Measurements from ENCODE around the gene FAM210A.
"Not testable (repeated sequence)": the region's sequence is repeated elsewhere in the genome, so short reads cannot be mapped to it uniquely, and the experiment has no call there.

Gene FAM210A, protein sequence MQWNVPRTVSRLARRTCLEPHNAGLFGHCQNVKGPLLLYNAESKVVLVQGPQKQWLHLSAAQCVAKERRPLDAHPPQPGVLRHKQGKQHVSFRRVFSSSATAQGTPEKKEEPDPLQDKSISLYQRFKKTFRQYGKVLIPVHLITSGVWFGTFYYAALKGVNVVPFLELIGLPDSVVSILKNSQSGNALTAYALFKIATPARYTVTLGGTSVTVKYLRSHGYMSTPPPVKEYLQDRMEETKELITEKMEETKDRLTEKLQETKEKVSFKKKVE

DNA sequence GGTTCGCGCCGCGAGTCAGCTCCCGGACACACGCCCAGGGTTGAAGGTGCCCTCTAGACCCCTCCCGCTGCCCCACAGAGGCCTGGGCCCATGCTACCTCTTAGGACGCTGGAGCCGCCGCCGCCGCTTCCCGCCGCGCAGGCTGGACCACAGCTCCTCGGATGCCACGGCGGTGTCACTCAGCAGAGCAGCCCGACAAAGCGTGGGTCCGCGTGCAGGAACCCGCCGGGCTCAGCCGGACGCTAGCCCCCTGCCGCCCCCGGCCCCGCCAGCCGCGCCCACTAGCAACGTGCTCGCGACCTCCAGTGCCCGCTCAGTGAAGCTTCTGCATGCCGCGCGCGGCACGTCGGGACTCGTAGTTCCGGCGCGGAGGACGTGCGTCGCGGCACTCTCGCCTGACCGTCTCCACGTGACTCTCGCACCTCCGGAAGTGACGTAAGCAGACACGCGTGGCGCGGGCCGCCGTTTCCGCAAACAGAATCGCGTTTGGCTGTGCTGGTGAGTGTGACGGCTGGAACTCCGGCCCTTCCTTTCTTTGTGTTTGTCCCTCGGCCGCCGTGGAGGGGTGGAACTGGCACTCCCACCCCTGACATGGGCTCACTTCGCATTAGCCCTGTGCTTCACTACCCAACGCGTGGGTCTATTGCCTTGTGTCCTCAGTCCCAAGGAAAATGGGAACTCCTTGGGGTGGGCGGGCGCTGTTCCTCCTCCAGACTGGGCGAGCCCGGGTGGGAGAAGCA lies at the start of gene FAM210A, which contains the start of gene RNMT:
Gene FAM210A (minus strand): TSS at position 327 of the 740 bp plus-strand sequence. CDS start 44,481 bp downstream, outside the sequence.
Gene RNMT (plus strand): TSS at position 442 of the 740 bp plus-strand sequence. CDS start 4,845 bp downstream, outside the sequence.
- DNase-seq = peak; percentile 95

DNA sequence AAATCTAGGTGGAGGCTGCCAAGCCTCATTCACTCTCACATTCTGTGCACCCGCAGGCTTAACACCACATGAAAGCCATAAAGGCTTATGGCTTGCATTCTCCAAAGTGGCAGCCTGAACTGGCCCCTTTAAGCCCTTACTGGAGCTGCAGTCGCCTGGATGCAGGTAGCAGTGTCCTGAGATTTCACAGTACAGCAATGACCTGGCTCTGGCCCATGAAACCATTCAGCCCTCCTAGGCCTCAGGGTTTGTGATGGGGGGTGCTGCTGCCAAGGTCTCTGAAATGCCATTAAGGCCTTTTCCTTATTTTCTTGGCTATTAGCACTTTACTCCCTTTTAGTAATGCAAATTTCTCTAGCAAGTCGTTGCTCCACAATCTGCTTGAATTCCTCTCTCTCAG lies 48.7 kb upstream of the FAM210A start:
- no peak for DNase-seq

DNA sequence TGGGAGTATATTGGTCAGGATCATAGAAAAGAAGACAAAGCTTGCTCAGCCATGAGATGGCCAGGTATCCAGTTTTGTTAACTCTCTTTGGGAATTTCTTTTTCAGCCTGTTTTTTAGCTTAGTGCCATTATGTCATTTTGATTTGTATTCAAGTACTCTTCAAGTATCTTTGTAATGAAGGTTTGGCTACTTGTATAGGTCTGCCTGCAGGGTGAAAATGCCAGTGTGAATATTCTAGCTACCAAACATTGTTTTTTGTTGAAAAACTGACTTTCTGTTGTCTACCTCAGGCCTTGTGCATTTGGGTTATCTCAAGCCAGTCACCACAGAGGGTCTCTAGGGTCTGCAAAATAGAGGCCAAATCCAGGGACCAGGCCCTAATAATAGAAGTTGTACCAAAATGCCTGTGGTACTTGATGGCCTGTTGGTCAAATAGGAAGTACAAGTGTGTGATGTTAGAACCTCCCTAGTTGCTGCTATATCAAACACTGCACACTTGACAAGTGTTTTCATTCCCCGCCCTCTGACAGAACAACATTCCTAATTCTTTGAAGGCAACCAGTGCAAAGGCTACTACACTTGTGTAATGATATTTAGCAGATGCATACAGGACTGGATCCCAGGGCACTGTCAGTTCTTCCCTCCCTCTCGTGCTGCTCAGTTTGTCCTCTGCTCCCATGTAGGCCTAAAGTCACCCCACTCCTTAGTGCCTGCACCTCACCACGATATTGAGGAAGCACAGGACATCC lies 36.5 kb upstream of the FAM210A start:
- no peak for DNase-seq

DNA sequence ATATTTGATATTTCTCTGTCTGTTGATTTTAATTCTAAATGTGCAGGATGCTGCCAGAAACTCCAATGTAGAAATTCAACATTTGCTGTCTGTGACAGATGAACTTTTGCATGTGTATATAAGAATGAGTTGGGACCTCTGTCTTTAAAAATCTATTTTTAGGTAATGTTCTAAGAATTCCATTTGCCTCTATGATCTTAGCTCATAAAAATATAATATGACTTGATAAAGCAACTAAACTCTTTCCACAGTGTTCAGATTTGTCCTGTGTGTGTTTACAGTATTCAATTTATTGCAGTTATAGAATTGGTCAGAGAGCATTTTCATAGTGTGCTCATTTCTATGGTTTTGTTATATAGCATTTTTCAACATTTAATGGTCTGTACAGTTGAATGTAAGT lies 33.7 kb upstream of the FAM210A start:
- no peak for DNase-seq

DNA sequence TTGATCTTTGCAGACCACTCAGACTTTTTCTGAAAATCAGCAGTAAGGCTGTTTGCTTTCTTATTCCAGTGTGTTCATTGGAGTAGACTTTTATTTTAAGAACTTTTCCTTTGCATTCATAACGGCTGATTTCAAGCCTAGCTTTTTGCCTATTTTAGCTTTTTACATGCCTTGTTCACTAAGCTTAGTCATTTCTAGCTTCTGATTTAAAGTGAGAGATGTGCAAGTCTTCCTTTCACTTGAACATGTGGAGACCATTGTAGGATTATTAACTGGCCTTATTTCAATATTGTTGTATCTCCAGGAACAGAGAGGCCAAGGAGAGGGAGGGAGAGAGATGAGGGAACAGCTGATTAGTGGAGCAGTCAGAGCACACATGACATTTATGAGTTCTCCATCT lies 32.3 kb upstream of the FAM210A start:
- no peak for DNase-seq

DNA sequence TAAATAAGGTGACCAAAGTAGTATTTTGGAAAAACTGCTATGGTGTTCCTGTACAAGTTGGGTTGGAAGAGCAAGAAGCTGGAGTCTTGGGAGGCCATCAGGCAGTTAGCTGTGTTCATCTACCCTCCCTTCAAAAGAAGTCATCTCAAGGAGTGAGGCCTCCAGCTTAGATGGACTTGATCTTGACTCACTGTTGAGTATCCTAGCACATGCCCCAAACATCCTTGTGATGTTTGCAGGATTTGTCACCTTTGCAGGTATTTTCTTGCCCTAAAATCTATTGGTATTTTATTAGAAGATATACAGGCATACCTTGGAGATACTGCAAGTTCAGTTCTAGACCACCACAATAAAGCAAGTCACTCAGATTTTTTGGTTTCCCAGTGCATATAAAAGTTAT lies 30.3 kb upstream of the FAM210A start:
- DNase-seq = no peak

DNA sequence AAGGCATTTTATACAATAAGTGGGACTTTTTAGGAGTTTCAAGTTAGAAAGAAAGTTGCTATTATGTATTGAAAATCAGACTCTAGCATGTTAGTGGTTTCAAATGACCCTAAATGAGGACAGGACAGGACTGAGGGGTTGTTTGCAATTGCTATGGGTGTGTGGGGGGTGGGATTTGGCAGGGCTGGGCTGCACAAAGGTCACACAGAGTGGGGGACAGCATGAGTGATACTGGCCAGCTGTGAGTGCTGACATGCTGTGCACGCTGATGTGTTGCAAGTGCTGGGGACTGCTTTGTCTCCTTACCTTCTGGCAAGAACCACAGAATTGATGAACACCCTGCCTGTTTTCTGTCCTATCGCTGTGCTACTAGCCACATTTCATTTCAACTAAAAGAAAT lies 29.9 kb upstream of the FAM210A start:
- DNase-seq = no peak

DNA sequence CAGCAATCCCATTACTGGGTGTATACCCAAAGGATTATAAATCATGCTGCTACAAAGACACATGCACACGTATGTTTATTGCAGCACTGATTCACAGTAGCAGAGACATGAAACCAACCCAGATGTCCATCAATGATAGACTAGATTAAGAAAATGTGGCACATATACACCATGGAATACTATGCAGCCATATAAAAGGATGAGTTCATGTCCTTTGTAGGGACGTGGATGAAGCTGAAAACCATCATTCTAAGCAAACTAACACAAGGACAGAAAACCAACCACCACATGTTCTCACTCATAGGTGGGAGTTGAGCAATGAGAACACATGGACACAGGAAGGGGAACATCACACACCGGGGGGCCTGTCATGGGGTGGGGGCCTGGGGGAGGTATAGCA lies 25.2 kb upstream of the FAM210A start:
- DNase-seq = not testable (repeated sequence)

DNA sequence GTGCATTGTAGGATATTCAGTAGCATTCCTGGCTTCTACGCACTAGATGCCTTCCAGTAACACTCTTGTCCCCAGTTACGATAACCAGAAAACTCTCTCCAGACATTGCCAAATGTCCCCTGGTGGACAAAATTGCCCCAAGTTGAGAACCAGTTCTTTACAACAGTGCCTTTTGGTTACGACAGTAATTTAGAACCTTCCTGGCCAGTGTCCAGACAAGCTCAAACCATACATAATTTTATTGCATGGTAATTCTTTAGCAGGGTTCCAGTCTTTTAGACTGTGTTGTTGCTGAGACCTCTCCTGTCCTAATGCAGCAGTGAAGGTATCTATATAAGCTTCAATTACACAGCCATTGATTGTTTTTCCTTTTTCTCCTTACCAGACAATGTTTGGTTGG lies 20.3 kb upstream of the FAM210A start:
- DNase-seq = no peak

DNA sequence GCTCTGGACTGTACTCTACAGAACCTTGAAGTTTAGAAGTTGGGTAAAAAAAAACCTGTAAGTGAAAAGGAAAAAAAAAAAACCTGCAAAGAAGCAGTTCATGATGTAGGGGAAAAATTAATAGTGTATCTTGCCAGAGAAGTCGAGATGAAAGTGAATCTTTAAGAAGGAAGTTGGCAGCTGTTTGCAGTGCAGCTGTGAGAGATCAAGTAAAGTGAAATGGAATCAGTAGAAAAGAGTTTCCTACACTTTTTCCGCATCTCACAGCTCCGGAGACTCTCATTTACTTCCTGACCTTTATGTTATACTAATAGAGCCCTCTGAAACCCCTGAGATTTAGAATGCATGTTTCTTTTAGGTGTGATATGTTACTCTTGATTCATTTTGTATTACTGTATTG lies 19.3 kb upstream of the FAM210A start:
- DNase-seq = no peak

DNA sequence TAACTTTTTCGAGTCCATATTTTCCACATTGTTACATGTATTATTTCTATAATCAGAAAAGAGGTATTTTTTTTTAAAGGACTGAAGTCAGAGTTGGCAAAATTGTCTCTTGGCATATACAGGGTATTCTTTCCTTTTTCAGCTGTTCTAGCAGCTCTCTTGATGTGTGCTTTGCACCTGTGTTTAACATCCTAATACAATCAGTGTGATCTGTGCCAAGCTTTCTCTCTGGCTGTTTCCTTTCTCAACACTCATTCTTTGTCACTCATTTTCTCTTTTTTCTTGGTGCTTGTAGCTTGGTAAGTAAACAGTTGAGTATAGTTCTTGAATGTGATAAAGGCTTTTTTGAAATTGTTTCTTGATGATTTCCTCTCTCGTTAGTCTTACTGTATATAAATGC lies 9.3 kb upstream of the FAM210A start:
- no peak for DNase-seq

DNA sequence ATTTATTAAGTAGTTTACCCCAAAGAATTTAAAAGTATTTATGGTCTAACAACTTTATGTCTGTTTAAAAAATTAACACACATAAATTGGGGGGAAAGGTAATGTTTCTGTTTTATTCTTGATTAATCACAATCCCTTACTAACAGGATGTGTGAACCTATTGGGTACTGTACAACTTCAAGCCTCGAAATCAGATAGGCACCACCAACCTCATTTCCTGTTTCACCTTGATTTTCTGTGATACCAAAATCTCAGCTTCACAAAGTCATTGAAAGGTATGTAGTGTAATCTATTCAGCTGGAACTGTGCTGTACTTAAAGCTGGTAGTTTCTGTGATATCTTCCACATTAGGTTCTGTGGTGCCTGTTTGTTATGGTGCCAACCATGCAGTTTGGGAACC lies 4.1 kb upstream of the FAM210A start:
- DNase-seq = no peak

DNA sequence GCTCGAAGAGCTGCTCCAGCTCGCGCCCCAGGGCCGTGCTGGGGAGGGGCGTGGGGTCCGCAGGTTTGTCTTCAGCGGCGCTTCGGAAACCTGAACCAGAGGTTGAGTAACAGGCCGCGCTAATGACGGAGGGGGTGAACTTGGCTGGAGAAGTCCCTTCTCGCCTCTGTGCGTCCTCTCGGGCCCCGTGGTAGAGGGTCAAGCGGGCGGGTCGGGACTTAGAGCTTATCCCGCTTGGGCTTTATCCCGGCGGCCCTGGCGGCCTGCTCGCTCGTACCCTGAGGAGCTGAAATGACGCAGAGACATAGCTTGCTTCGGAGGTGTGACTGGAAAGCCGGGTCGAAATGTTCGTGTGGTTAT lies 594 bp upstream of the FAM210A start:
- DNase-seq = peak; percentile 26

DNA sequence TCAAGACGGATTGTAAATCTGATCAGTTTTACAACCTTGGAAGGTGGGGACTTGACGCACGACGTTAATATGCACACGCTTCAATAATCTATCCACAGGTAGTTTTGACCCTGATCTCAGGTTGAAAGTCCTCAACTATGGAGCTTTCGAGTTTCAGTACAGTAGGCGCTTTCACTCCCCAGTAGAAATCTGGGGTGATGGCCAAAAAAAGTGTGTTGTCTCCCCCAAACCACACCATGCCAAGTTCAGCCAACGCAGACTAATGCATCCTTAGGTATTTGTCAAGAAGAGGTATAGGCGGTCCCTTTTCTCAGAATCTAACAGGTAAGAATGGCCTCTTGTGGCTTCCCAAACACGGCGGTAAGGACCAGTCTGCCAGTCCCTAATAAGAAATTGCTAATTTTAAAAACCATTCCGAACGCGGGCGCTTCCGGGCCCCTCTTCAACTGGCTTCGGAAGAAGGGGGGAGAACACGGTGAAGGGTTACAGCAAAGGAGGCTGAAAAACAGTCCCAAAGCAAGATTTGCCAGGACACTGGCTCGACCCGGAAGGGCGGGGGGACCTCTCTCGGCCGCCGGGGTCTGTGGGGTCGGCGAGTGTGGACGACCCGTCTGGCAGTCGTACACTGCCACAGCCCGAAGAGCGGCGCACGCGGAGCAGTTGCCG lies 659 bp downstream of the FAM210A start:
- peak; percentile 14 for DNase-seq

DNA sequence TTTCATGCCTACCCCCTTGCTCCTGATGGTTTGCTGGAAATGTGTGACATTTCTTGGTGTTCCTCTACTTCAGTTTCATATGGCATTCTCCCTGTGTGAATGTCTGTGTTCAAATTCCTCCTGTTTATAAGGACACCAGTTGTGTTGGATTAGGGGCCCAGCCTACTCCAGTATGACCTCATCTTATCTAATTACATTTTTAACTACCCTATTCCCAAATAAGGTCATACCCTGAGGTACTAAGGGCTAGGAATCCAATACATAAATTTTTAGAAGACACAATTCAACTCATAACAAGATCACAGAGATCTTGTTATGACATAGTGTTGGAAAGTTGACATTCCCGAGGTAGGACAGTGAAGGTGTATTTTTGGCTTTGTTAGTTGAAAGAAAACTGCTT lies 5.5 kb downstream of the FAM210A start:
- DNase-seq = no peak

DNA sequence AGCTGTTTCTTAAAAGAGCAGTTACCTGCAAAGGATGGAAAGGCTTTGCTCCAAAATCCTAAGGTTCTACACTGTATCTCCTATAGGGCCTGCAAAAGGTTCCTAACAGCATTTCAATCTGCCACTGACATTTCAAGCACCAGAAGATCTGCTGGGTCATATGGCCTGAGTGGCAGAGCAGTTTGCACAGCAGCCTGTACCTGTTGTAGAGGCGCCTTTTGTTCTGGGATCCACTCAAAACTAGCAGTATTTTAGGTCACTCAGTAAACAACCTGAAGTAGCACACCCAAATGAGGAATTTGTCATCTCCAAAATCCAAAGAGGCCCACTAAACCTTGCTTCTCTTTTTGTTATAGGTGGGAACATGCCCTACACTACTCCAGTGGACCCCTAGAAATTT lies 6.2 kb downstream of the FAM210A start:
- DNase-seq = no peak

DNA sequence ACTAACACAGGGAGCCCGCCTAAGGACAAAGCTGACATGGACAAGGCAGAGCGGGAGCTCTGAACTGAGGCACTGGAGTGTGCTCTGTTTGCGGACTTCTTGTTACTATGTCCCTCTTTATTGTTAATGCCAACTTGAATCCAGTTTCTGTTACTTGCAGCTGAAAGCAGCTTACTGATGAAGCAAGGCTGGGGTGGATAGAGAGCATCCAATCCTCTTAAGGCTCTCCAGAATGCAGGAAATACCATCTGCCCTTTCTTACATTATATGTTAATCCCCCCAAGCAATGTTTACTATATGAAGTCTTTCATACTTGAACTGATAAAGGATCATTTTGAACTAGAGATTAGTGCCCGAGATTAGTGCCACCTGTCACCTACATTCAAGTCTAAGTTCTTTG lies 9.4 kb downstream of the FAM210A start:
- no peak for DNase-seq

DNA sequence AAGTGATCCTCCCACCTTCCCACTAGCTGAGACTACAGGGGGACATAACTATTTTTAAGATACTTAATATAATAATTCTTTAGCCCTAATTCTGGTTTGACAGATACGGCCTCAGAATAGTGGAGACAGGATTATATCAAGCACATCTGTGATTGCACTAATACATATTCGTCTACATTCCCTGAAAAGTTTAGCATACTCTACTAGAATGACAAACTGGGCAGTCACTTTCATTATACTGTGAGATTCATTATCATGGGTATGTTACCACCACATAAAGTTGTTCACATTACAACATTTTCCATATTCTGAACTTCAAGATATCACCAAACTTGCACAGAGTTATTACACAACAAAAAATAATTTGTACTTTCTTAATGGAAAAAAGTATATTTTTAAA lies 11.0 kb downstream of the FAM210A start:
- no peak for DNase-seq

DNA sequence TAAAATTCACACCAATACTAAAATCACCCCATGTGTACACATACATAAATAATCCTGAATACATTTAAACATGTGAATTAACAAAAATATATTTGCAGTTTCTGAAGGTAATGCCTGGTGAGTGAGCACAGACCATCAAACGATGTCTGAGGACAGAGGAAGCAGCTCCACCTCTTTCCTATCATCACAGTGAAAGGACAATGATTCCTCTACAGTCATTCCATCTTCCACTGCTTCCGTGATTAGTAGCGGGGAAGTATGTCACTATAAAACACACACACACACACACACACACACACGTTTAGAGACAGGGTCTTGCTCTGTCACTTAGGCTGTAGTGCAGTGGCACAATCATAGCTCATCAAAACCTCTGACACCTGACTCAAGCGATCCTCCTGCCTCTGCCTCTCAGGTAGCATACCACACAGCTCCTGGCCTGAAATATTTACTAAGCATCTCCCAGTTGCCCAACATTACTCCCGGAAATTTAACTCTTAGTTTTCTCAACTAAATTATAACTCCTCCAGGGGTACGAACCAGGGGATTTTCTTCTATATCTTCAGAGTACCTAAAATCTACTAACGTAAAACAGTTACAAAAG lies 12.8 kb downstream of the FAM210A start:
- DNase-seq = no peak

DNA sequence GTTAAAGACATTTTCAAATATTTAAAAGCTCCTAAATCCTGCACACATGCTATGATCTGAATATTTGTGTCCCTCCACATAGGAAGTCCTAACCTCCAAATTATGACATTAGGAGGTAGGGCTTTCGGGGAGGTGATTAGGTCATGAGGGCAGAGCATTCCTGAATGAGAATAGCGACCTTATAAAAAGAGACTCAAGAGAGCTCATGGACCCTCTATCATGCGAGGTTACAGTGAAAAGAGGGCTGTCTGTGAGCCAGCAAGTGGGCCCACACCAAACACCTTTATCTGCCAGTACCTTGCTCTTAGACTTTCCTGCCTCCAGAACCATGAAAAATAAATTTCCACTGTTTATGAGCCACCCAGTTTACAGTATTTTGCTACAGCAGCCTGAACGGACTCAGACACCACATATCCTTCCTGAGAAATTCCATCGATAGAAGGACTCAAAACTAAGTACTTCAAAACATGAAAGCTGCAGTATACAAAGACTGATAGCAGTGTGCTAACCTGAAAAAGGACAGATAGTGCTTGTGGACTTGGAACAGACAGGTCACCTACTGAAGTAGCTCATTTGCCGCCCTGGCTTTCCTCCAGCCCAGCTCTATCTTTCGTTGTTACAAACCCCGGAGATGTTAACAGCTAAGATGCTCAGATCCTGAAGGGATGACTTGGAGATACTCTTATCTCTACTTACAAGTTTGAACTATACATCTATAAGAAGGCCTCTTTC lies 13.8 kb downstream of the FAM210A start:
- DNase-seq = no peak

DNA sequence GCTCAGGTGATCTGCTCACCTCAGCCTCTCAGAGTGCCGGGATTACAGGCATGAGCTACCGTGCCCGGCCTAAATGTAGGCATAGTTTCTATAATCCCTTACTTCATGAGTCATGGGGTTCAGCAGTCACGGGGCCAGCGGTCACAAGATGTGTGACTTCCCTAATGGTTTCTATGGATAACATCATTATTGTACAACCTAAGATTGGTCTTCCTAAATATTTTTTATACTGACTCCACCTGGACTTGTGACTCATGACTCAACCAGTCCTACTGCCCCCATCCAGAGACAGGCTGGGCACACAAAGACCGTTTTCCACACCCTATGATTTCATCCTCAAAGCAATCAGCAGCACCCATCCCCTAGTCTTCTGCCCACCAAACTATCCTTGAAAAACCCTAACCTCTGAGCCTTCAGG lies 15.9 kb downstream of the FAM210A start:
- no peak for DNase-seq

DNA sequence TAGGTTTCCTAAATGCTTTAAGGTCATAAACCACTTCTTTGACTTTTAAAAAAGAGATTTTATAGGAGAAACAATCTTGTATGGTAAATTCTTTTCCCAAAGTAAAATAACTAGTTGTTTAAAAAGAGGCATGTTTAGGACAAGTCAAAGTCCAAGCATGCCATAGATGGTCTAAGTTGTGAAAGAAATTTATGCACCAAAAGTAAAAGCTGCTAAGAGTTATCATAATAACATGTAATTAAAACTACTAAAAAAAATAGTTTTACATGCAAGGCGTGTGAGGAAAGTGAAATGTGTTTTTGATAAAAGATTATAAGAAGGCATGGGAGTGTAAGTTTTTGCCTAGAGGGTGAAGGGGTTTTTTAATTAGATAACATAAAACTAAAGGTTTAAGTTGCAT lies 22.5 kb downstream of the FAM210A start:
- no peak for DNase-seq
